GM12878 (cell line): ENCODE results near the gene VRTN. TPM values are rescaled to one million over a fixed set of nuclear protein-coding genes. Genes with fewer than 3 reads are reported as not detected.

Experiments used
- CREB1 ChIP-seq: IDR thresholded peaks from 2 replicates; pipeline ENCODE4 v1.6.1; 2012; ENCODE audit warnings: low read depth, mild to moderate bottlenecking, inconsistent platforms
- CUX1 ChIP-seq: IDR thresholded peaks from 2 replicates; pipeline ENCODE4 v1.6.1; 2012; ENCODE audit warnings: improper control_type of control experiment, low read depth, low read length; ENCODE audit not compliant: insufficient replicate concordance
- GABPA ChIP-seq: IDR thresholded peaks from 2 replicates; pipeline ENCODE4 v1.6.1; 2014; ENCODE audit warnings: antibody characterized with exemption, low read depth, mild to moderate bottlenecking, inconsistent platforms
- HSF1 ChIP-seq: fragments of 150-350 bp; IDR thresholded peaks from 2 replicates; pipeline ENCODE4 v1.6.1; 2014; ENCODE audit warnings: mild to moderate bottlenecking, low read depth, low read length
- IKZF2 ChIP-seq, 2 experiments: fragments of 450-650 bp; IDR thresholded peaks; 2 replicates each; pipeline ENCODE4 v1.6.1; 2017; ENCODE audit warnings: mild to moderate bottlenecking in 2 of 2, moderate library complexity in 2 of 2
- RELB ChIP-seq: fragments of 450-650 bp; IDR thresholded peaks from 2 replicates; pipeline ENCODE4 v1.6.1; 2017; ENCODE audit warnings: low read depth, mild to moderate bottlenecking, moderate library complexity
- RUNX3 ChIP-seq: IDR thresholded peaks from 2 replicates; pipeline ENCODE4 v1.6.1; 2012; ENCODE audit warnings: low read length, inconsistent platforms
- SIN3A ChIP-seq: IDR thresholded peaks from 2 replicates; pipeline ENCODE4 v1.6.1; 2012; ENCODE audit warnings: low read depth, low read length, improper control_type of control experiment
- SPI1 ChIP-seq: IDR thresholded peaks from 2 replicates; pipeline ENCODE4 v1.6.1; 2011; ENCODE audit warnings: low read depth, mild to moderate bottlenecking, low read length, moderate library complexity, borderline replicate concordance; ENCODE audit not compliant: insufficient read depth
- TCF12 ChIP-seq: IDR thresholded peaks from 2 replicates; pipeline ENCODE4 v1.6.1; 2011; ENCODE audit warnings: low read depth, mild to moderate bottlenecking, low read length
- YY1 ChIP-seq: IDR thresholded peaks from 2 replicates; pipeline ENCODE4 v1.6.1; 2011; ENCODE audit warnings: low read depth, mild to moderate bottlenecking, low read length
- ZNF217 ChIP-seq: fragments of 450-650 bp; IDR thresholded peaks from 2 replicates; pipeline ENCODE4 v1.6.1; 2017; ENCODE audit warnings: antibody characterized with exemption, mild to moderate bottlenecking
- ZNF24 ChIP-seq: fragments of 450-650 bp; IDR thresholded peaks from 2 replicates; pipeline ENCODE4 v1.6.1; 2017; ENCODE audit warnings: antibody characterized with exemption, mild to moderate bottlenecking
- polyA plus RNA-seq, 11 experiments: library from polyadenylated mRNA; depleted of rRNA in 4 of 11; unstranded in 6 of 11; stranded (reverse) in 5 of 11; fragments of >200 nt; fragmentation: Nextera tagmentation in 4 of 11; fragmentation: Illumina TruSeq in 1 of 11; extraction: Ambion mirVana in 4 of 11; extraction: Trizol in 1 of 11; gene quantifications; 1 replicate in 1 of 11; 2 replicates in 10 of 11; pipeline versions ENCODE4 v1.2.1 to v1.2.3, GENCODE V29; 2011 to 2016; ENCODE audit warnings: inconsistent platforms in 2 of 11, missing spikeins in 2 of 11, low read depth in 1 of 11
- total RNA-seq, 4 experiments: library from RNA; depleted of rRNA in 3 of 4; stranded (reverse); fragments of >200 nt in 3 of 4; fragmentation: Illumina TruSeq in 1 of 4; extraction: Trizol in 1 of 4; gene quantifications; 2 replicates each; pipeline versions ENCODE4 v1.2.1 to v1.2.3, GENCODE V29; 2013 to 2021
- TF ChIP-seq, protein P1 (sequence below): fragments of 450-650 bp; IDR thresholded peaks from 2 replicates; pipeline ENCODE4 v1.6.1; 2018; ENCODE audit warnings: mild to moderate bottlenecking, low read depth, moderate library complexity; ENCODE audit not compliant: partially characterized antibody
- TF ChIP-seq, protein P2 (sequence below): fragments of 450-650 bp; IDR thresholded peaks from 2 replicates; pipeline ENCODE4 v1.6.1; 2017; ENCODE audit warnings: borderline replicate concordance

VRTN gene
- total and polyA plus RNA-seq, 10 of the 15 experiments (the other 5 are each of a cell fraction or from before 2014, with no cell fraction given), result 0.31 TPM; not detected in 9

DNA sequence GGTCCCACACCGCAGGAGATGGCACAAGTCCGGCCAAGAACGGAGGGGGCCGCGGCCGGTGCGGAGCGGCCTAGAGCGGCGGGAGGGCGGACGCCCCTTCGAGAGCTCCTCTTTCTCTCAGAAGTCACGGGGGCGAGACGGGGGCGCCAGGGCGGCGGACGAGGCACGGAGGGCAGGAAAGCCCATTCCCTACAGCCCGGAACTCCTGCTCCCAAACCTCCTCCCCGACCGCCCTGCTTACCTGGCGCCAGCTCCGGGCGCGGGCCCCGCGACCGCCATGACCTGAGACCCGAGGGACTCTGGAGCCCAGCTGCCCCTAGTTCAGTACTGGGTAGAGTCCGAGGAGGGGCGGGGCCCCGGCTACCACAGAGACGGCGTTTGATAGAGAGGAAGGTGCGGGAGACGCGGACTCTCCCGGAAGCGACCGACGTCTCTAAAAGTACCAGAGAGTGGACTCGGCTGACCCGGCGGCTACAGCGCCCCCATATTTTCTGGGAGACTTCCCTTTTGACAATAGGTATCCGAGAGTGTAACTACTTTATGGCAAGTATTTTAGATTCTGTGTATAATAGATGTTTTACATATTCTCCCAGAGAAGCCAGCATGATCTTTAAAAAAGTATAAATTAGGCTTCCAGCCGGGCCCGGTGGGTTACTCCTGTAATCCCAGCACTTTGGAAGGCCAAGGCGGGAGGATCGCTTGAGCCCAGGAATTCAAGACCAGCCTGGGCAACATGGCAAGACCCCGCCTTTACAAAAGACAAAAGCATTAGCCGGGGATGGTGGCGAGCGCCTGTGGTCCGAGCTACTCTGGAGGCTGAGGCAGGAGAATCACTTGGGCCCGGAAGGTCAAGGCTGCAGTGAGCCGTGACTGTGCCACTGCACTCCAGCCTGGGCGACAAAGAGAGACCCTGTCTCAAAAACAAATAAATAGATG lies 45.4 kb upstream of the VRTN start, which contains the start of gene ABCD4 (continued):
- TF ChIP-seq CUX1 (no peak), HSF1 (0 out of 2 replicates have a peak, but pooled peaks have one; percentile 3), YY1 (peak; percentile 78), IKZF2 (IDR thresholded peaks at IDR 0.05) (0 out of 4 replicates have a peak, but pooled peaks have one; percentile 34 to 49), SPI1 (peak; percentile 54; the same call in 1 of the 2 replicates), GABPA (peak; percentile 84), CREB1 (peak; percentile 70), SIN3A (peak; percentile 72; the same call in 1 of the 2 replicates), ZNF217 (peak; percentile 70; the same call in 1 of the 2 replicates), ZNF24 (no peak), RELB (peak; percentile 28; the same call in 1 of the 2 replicates), TCF12 (peak; percentile 25; the same call in 1 of the 2 replicates), RUNX3 (peak; percentile 21; the same call in 1 of the 2 replicates)
- TF ChIP-seq, protein P1, sequence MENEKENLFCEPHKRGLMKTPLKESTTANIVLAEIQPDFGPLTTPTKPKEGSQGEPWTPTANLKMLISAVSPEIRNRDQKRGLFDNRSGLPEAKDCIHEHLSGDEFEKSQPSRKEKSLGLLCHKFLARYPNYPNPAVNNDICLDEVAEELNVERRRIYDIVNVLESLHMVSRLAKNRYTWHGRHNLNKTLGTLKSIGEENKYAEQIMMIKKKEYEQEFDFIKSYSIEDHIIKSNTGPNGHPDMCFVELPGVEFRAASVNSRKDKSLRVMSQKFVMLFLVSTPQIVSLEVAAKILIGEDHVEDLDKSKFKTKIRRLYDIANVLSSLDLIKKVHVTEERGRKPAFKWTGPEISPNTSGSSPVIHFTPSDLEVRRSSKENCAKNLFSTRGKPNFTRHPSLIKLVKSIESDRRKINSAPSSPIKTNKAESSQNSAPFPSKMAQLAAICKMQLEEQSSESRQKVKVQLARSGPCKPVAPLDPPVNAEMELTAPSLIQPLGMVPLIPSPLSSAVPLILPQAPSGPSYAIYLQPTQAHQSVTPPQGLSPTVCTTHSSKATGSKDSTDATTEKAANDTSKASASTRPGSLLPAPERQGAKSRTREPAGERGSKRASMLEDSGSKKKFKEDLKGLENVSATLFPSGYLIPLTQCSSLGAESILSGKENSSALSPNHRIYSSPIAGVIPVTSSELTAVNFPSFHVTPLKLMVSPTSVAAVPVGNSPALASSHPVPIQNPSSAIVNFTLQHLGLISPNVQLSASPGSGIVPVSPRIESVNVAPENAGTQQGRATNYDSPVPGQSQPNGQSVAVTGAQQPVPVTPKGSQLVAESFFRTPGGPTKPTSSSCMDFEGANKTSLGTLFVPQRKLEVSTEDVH, result peak; percentile 34
- TF ChIP-seq, protein P2, sequence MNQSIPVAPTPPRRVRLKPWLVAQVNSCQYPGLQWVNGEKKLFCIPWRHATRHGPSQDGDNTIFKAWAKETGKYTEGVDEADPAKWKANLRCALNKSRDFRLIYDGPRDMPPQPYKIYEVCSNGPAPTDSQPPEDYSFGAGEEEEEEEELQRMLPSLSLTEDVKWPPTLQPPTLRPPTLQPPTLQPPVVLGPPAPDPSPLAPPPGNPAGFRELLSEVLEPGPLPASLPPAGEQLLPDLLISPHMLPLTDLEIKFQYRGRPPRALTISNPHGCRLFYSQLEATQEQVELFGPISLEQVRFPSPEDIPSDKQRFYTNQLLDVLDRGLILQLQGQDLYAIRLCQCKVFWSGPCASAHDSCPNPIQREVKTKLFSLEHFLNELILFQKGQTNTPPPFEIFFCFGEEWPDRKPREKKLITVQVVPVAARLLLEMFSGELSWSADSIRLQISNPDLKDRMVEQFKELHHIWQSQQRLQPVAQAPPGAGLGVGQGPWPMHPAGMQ, result no peak
